ENCODE measurements around the gene TNFSF10. TPM values are rescaled to one million over a fixed set of nuclear protein-coding genes. Genes with fewer than 3 reads are reported as not detected.

TNFSF10 gene
- total RNA-seq, 1 donor from 2014 or later, result not detected

DNA sequence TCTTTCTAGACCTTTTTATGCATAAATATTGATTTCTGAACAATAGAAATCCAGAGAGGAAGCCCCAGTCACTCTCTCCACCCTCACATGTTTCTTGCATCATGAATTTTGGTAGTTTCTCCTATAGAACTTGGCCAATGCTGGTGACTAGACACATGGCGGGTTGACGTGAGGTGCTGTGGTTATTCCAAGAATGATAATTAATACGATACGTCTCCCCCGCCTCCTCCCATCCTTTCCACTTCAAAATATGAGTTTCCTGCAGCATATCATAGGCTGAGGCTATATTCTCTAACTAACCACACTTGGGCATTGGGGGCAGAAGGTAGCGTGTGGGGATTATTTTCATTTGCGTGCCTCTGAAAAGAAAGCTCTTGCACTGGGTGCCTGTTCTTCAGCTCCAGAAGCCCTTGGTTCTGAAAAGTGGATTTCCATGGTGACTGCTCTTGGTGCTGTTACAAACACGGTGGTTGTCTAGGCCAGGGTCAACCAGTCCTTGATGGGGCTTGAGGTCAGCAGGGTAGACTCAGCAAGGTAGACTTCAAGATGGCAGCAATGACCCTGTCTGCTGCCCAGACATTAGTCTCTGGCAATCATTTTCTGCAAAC is 5.3 kb downstream of the TNFSF10 start:
- no peak for DNase-seq
- H3K9me3 Mint-ChIP-seq (ENCODE audit: unreplicated experiment), result no peaks in the 10 kb centered on the region
- H3K36me3 Mint-ChIP-seq (ENCODE audit: unreplicated experiment), result no peaks in the 10 kb centered on the region
- H3K27me3 Mint-ChIP-seq (ENCODE audit: unreplicated experiment), result no peaks in the 10 kb centered on the region
- H3K4me3 Mint-ChIP-seq (ENCODE audit: unreplicated experiment), result no peak overlapping the region
- no peaks in the 10 kb centered on the region for H3K4me1 Mint-ChIP-seq (ENCODE audit: low read depth, unreplicated experiment)
- H3K27ac Mint-ChIP-seq (ENCODE audit: unreplicated experiment), result no peak overlapping the region
- TF ChIP-seq, protein P1, sequence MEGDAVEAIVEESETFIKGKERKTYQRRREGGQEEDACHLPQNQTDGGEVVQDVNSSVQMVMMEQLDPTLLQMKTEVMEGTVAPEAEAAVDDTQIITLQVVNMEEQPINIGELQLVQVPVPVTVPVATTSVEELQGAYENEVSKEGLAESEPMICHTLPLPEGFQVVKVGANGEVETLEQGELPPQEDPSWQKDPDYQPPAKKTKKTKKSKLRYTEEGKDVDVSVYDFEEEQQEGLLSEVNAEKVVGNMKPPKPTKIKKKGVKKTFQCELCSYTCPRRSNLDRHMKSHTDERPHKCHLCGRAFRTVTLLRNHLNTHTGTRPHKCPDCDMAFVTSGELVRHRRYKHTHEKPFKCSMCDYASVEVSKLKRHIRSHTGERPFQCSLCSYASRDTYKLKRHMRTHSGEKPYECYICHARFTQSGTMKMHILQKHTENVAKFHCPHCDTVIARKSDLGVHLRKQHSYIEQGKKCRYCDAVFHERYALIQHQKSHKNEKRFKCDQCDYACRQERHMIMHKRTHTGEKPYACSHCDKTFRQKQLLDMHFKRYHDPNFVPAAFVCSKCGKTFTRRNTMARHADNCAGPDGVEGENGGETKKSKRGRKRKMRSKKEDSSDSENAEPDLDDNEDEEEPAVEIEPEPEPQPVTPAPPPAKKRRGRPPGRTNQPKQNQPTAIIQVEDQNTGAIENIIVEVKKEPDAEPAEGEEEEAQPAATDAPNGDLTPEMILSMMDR (IDR thresholded peaks at IDR 0.05; ENCODE audit: partially characterized antibody, unreplicated experiment), result no peak

DNA sequence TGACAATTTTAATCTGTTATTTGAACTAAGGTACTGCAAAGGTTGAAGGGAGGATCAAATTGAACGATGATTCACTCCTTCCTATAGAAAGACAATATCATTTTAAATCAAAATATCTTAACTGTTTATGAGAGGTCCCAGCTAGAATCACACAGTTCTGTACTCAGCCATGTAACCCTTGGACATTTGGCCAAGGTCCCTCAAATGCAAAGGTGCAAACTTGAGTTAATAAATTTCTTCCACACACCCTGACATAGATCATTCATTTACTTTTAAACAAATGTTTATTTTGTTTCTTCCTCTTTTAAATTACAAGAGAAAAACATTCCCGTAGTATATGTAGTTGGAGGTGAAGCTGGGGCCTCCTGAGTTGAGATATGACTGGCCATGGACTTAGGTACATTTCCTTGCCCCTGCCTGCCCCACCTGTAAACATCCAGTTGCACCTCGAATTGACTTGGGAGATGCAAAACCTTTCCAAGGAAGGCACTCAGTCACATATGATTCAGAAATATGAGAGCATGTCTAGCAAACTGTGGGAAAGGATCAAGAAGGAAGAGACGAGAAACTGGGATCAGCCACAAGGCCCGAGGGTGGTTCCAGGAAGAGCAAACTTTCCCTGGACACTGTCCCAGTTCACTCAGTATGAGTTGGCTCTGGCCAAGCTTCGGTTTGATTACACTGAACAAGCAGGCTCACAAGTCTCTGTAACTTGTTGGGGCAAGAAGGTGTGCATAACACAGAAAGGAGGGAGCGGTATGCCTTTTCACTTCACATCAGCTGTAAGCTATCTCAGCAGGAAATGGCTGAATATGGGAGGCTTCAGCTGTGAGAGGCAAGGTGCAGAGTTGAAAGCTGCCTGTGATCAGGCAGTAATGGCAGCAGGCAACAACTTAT is 6.7 kb downstream of the TNFSF10 start:
- DNase-seq, result no peak
- H3K4me1 Mint-ChIP-seq (ENCODE audit: low read depth, unreplicated experiment), result no peaks in the 10 kb centered on the region
- H3K27ac Mint-ChIP-seq (ENCODE audit: unreplicated experiment), result no peak overlapping the region
- TF ChIP-seq, protein P1 (IDR thresholded peaks at IDR 0.05; ENCODE audit: partially characterized antibody, unreplicated experiment), result no peak
- H3K27me3 Mint-ChIP-seq (ENCODE audit: unreplicated experiment), result no peaks in the 10 kb centered on the region
- no peak overlapping the region for H3K4me3 Mint-ChIP-seq (ENCODE audit: unreplicated experiment)
- no peaks in the 10 kb centered on the region for H3K36me3 Mint-ChIP-seq (ENCODE audit: unreplicated experiment)
- H3K9me3 Mint-ChIP-seq (ENCODE audit: unreplicated experiment), result no peaks in the 10 kb centered on the region

DNA sequence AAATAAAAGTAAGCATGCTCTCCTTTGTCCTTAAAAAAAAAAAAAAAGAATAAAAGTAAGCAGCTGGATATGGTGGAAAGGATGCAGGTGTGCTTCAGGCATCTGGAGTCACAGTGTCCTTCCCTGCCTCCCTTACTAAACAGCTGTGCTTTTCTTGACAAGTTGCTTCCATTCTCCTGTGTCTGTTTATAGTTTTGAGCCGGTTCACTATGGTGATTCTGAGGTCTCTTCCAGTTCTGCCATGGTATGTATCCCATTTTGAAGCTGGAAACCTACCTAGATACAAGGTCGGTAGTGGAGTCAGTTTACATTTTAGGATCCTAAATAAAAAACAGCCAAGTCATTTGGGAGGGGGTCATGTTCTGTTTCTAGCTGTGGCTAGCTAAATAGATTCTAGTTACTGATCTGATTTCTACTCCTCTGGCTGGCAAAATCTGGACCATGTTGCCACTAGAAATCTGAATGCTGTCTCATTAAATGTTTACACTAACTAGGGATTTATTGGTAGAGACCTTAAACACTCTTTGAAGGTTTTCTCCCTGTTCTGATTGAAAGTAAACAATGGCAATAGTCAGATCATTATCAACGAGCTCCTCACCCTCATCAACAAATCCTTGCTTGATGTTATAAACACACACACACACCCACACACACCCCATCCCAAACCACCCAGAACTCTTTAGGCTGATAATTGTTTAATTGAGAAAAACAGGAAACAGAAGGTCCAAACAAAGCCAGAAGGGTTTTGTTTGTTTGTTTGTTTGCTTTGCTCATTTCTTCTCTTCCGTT is 7.9 kb downstream of the TNFSF10 start:
- H3K4me3 Mint-ChIP-seq (ENCODE audit: unreplicated experiment), result no peak overlapping the region
- no peak overlapping the region for H3K27ac Mint-ChIP-seq (ENCODE audit: unreplicated experiment)
- H3K4me1 Mint-ChIP-seq (ENCODE audit: low read depth, unreplicated experiment), result no peaks in the 10 kb centered on the region
- no peaks in the 10 kb centered on the region for H3K27me3 Mint-ChIP-seq (ENCODE audit: unreplicated experiment)
- no peaks in the 10 kb centered on the region for H3K9me3 Mint-ChIP-seq (ENCODE audit: unreplicated experiment)
- DNase-seq, result no peak
- TF ChIP-seq, protein P1 (IDR thresholded peaks at IDR 0.05; ENCODE audit: partially characterized antibody, unreplicated experiment), result no peak
- H3K36me3 Mint-ChIP-seq (ENCODE audit: unreplicated experiment), result no peaks in the 10 kb centered on the region

DNA sequence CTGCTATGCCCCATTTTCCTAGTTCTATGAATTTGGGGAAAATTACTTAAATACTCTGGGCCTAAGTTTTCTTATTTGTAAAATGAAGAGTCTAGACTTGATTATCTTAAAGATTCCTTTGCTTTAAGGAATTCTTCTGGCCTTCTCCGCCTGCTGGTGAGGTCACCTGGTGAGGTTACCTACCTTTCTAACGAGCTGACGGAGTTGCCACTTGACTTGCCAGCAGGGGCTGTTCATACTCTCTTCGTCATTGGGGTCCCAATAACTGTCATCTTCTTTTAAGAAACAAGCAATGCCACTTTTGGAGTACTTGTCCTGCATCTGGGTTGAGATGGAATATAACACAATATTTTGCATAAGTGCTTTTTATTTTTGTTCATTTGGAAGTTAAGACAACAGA is 8.6 kb downstream of the TNFSF10 start:
- TF ChIP-seq, protein P1 (IDR thresholded peaks at IDR 0.05; ENCODE audit: partially characterized antibody, unreplicated experiment), result no peak
- DNase-seq, result no peak
- H3K36me3 Mint-ChIP-seq (ENCODE audit: unreplicated experiment), result no peaks in the 10 kb centered on the region
- no peak overlapping the region for H3K27ac Mint-ChIP-seq (ENCODE audit: unreplicated experiment)
- no peak overlapping the region for H3K4me3 Mint-ChIP-seq (ENCODE audit: unreplicated experiment)
- no peaks in the 10 kb centered on the region for H3K4me1 Mint-ChIP-seq (ENCODE audit: low read depth, unreplicated experiment)
- no peaks in the 10 kb centered on the region for H3K9me3 Mint-ChIP-seq (ENCODE audit: unreplicated experiment)
- H3K27me3 Mint-ChIP-seq (ENCODE audit: unreplicated experiment), result no peaks in the 10 kb centered on the region
